Activated gamma-delta T cell treated with Interleukin-2 at 50 U/mL for 16 hours (primary cell): ENCODE results near the gene APBB2.

Experiments
- DNase-seq: peaks from one replicate; pipeline ENCODE4 v3.0.0-alpha.2; 2020

The APBB2 gene

DNA sequence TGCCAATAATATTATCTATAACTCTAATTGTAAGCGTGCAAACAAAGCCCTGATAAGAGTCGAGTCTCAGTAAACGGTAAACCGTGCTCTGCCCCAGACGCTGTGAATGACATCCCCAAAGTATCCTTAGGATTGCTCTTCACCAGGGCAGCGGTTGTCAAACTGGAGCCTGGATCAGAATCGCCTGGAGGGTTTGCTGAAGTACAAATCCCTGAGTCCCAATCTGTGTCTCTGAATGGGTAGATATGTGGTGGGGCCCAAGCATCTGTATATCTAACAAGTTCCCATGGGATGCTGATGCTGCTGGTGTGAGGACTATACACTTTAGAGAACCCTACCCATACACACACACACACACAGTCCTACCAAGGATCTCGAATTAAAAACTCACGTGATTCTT lies 813 bp upstream of the APBB2 start:
- no peak for DNase-seq

DNA sequence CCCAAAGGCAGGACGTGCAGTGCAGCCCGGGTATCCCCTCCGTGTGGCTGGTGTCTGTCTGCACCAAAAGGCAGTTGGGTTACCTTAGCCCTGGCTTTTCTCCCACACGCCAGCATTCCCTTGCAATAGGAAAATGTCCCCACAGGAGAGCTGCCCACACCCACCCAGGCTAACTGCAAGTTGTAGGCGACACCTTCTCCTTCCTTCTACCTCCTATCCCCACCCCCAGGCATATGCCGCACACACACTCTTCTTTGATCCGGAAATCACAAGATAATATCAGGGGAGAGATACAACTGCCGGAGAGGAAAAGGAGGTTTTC lies 444 bp upstream of the APBB2 start:
- no peak for DNase-seq

DNA sequence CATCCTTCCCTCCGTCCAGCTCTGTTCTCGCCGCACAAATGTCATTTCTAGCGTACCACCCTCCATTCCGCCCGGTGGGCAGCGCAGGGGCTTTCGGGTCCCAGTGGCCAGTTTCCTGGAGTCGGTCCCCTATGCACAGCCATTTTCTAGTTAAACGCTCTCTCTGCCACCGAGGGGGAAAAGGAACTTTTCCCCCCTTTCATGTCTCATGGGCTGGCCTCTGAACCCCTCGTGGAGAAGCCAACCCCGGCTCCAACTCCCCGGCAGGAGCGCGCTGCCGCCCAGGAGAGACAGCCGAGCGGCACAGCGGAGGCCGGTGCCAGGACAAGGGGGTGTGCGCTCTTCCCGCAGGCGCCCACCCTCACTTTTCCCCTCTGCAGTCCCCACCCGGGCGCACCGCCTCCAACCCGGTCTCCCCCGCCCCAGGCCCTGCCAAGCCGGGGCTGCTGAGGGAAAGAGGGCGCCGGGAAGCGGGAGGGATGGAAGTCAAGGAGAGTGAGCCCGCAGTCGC lies 662 bp downstream of the APBB2 start:
- no peak for DNase-seq

DNA sequence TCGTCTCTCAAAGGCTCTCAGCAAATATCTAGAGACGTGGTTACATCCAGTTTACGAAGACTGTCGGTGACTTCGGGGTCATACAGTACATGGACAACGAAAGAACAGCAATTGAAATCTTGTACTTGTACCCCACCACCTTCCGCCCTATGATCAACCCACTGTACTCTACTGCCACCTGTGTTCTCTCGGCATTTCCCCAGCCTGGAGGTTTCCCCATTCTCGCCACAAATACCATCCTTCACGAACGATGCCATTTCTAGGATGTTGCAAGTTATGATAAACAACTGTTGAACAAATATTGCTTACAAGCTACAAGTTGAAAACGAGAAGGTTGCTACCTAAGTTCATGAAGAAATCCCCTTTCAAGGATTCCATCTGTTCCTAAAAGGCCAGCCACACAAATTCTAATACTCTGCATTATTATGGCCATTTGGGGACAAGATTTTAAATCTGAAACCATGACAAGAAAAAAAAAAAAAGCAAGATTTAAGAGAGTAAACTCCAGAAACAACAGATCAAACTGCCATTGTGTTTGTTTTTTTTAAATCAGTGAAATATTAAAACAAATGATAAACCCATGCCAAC lies 1.6 kb downstream of the APBB2 start:
- no peak for DNase-seq

DNA sequence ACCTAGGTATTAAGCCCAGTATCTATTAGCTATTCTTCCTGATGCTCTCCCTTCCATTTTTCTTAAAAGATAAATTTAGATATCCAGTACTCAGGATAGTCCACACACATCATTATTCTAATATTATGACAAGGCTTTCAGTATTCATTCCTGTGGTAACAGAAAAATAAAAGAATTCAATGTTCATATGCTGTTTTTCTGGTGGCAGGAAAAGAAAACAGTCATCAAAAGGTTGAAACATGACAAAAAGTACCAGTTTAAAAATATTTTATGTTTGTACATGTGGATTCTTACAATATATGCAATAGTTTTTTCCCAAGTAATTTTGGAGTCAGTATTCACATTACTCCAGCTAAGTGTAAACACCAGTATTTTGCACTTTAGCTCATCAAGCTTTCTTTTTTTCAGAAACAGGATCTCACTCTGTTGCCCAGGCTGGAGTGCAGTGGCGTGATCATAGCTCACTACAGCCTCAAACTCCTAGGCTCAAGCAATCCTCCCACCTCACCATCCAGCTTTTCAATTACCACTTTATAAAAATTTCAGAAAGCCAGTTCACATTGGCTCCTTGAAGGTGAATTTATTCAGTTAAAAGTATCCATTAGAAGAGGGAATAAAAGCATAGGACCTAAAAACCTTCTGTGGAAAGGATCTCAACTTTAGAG lies 2.3 kb downstream of the APBB2 start:
- no peak for DNase-seq

DNA sequence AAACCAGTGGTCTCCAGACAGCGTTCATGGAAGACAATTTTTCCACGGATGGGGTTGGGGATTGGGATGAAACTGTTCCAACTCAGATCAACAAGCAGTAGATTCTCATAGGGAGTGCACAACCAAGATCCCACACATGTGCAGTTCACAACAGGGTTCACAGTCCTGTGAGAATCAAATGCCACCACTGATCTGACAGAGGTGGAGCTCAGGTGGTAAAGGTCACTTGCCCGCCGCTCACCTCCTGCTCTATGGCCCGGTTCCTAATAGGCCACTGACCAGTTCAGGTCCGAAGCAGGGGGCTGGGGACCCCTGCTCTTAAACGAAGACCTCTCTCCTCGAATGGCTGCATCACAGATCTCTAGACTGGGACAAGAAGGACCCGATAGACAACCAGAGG lies 4.4 kb downstream of the APBB2 start:
- DNase-seq, result no peak

DNA sequence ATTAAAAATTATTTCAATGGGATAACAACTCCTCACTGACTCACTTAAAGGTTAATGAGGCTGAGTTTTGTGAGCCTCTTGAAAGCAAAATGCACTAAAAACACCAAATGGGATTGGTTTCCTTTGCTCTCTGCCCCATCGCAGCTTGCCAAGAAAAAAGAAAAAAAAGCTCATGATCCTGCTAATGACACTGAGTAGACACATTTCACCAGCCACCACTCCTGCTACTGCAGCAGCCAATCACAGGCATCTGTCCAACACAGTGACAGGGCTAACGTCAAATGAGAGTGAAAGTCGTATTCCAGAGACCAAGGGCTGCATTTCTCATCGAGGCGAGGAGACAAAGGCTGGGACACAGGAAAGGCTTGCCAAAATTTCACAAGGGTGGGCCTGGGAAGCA lies 5.2 kb downstream of the APBB2 start:
- no peak for DNase-seq

DNA sequence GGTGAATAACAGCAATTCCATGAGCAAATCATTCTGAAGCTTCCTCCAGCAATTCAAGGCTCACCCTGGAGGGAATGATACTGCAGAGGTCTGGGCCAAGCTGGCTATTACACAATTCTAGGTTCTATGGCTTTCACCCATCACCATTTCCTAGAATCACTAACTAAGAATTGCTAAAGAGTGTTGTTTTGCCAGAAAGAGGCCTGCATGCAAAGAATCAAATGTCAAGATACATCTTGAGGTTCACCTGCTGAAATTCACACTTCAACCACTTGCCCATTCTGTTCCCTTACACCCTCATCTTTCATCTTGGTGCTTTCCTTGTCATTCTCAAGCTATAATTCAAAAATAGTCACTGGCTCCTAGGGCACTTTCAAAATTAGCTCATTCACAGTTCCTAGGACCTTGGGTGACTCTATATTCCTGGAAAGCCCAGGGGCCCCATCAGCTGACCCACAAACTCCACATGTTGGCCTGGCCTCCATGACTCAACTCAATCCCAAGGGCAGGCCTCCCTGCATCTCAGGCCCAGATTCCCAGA lies 7.0 kb downstream of the APBB2 start:
- no peak for DNase-seq

DNA sequence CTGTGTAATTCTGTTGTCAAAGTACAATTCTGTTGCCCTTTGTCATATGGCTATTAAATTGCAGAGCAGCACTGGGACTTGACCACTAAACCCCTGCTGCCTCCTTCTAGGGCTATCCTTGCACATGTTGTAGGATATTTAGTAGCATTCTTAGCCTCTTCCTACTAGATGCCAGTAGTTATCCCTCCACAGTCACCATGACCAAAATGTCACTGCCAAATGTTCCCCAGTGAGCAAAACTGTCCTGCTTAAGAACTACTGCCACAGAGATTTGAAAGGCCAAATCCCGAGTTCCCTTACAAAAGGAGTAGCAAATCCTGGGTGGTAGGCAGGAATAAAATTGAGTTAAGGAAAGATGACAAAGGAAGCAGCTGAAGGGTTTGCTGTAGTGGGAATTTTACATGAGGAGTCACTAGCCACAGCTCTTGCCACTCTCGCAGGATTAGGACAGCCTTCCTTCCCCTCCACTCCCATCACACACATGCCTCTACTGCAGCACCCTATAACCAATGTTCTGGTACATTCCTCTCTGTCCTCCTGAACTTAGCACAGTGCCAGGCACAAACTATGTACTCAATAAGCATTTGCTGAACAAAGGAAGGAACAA lies 8.4 kb downstream of the APBB2 start:
- no peak for DNase-seq

DNA sequence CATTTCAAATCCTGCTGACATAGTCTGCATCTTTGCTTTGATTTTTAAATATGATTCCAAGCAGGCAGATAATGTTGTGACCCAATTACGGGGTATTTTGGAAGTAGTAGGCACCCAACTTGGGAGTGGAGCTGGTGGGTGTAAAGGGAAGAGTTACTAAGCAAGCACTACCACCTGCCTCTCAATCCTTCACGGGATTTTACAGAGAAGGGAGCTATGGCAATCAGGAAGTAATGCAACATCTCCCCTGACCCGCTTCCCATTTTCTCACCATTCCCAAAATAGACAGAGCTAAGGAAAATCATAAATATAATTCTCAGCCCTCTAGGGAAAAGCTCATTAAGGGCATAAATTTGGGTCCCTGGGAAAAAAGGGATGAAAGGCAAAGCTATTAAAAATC lies 9.2 kb downstream of the APBB2 start:
- DNase-seq, result no peak

DNA sequence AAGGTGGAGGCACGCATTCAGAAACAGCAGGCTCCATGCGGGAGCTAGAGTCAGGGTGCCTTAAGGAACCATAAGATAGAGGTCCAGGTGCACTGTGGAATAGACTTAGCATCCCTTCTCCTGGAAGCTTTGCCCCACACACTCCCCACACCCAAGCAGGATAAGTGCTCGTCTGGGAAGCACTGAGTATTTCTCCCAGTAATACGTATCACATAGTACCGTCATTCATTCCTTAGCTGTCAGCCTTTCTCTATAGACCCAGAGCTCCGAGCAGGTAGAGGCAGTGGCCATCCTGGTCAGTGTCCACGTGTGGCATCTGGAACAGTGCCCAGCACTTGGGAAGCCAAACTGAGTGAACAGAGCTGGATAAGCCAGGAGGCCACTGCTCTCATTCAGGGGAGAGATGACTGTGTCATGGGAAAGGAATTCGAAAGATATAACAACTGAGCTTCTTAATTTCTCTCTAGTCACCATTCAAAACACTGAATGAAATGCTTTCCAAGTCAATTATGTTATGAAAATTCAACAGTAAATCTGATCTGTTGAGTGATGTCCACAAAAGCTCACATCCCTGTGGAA lies 9.9 kb downstream of the APBB2 start:
- DNase-seq, result no peak

DNA sequence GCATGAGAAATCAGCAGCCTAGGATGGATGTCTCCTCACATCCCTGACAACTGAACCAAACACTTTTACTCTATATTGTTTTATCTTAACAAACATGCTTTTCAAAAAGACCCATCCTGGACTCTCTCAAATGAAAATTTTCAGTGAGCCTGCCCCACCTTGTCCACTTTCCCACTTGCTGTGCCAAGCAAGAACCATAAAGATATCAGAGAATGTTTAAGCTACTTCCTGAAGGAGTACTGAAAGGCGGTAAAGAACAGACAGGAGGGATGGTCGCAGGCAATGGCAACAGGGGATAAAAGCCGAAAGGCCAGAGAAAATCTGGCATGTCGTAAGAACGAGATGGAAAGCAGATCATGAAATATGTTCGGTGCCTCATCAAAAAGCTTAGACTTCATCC lies 10.5 kb downstream of the APBB2 start:
- DNase-seq, result no peak

DNA sequence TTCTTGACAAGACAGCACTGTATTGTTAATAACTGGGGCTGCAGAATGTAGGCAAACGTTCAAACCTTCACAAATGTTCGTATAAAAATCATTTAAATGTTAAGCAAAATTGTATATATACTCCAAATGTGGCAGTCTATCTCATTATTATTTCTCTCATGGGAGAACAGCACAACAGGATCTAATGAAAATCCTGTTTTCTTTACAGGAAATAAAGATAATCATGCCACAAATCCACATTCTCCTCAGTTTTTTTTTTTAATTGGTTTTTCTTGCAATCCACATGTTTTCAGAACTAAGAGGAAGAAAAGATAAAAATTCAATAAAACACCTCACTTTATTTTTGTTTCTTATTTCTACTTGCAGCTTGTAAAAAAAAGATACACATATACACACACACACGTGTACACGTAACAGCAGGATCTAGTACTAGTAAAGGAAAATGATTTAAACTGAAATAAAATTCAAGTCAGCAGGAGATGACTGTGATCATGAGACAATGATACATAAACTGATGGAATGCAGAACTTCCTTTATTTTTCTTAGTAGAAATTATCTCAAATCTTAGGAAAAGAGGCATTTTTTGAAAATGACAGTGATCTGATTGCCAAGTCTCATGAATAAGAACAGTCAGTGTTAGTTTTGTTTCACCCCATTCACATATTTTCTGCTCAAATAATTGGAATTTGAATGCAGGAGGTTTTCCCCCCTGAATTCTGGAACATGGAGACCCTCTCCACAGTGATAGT lies 11.3 kb downstream of the APBB2 start:
- DNase-seq, result no peak

DNA sequence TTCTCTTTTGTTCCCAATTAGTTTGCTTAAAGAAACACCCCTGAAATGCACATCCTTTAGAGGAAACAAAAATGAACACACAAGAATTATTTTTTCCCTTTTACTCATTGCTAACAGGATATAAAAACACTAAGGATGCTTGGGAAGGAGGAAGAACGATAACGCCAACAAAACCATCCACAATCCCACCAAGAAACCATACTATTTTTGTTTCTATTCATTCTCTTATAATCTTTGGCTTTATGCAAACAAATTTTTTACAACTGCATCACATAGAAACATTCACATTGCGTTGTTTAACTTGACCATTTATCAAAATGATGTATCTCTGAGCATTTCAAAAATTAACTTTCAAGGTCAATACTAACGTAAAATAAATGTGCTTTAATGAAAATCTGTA lies 12.0 kb downstream of the APBB2 start:
- no peak for DNase-seq

DNA sequence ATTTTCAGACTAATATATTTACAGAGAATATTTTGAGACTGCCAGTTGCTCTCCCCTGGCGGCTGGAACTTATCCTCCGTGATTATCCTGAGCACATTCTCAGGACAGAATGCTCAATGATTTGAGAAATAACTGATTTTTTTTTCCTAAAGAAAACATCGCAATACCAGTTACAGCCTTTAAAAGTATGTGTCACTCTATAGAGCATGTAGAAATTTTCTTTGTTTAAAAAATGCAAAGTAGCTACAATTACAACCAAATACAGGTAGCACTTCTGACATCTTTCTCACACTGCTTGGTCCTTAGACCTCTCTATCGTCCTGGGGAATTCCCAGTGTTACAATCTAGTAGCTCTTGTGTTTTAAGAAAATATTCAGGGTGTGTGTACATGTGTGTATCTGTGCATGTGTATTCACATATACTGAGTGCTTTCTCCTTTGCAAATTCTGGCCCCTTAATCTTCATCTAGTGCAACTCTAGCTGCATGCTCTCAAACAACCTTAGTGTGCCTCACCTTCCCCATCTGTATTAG lies 13.8 kb downstream of the APBB2 start:
- DNase-seq, result no peak

DNA sequence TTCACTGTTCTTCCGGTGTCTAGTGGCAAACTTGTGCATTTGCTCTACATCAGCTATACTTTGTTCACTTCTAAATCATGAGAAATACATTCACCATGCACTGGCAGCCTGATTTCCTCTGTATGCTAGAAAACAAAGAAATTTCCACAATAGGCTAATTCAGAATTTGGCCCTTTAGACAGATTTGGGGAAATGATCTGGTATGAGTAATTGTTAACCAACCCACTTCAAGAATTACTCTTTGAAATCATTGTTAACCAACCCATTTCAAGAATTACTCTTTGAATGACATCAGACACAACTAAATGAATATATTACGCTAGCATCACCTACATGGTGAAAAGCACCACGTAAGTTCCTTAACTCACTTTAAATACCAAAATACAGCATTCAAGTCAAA lies 14.6 kb downstream of the APBB2 start:
- no peak for DNase-seq

DNA sequence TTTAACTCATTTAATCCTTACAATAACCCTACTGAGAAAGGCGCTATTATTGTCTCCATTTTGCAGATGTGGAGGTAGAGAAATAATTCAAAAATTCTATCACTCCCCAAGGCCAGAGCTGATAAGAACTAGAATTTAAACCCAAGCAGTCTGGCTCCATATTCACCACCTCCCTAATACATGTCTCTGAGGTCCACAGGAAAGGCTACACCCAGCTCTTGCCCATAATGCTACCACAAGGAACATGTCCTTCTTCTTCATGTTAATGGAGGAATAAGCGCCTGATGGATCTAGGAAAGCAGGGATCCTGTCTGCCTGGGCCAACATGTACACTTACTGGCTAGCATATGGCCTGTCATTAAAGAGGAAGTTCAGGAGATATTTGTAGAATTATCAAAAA lies 16.3 kb downstream of the APBB2 start:
- no peak for DNase-seq

DNA sequence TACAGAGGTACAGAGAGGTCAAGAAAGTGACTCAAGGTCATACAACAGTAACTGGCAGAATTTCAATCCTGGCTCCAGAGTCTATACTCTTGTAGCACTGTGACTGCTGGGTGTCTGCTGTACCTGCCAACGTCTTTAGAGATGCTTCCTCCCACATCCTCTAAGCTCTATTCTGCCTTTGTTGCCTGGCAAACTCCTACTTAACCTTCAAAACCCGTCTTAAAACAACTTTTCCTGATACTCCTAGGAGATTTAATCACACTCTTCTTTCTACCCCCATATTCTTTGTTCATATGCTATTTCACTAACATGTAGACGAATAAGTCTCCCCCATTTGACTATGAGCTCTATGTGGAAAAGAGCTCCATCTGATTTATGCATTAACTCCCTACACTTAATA lies 16.8 kb downstream of the APBB2 start:
- no peak for DNase-seq

DNA sequence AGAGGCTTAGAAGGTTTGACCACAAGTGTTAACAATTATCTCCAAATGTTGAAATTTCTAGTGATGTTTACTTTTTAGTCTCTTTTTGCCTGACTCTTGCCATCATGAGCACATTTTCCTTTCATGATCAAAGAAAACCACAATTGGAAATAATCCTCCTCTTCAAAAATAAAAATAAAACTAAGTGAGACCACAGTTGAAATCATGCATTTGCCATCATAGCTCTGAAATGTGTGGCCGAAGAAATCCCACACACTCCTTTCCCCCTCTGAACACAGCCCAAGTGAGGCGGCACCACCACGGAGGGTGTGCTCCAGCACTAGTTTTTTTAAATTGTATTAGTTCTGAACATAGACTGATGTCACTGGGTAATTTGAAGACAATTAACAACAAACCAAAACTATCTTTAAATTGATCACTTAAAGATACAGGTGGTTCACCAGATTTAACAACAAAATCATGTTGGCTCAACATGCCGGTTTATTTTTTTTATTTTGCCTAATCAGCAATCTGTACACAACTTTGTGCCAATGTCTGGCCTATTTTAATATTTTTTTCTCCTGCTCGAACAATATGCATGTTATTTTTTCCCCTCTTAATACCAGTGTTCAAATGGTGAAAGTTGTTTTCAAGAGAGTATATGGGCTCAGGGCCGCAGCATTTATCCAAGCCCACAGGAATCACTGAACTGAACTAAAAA lies 17.6 kb downstream of the APBB2 start:
- no peak for DNase-seq

DNA sequence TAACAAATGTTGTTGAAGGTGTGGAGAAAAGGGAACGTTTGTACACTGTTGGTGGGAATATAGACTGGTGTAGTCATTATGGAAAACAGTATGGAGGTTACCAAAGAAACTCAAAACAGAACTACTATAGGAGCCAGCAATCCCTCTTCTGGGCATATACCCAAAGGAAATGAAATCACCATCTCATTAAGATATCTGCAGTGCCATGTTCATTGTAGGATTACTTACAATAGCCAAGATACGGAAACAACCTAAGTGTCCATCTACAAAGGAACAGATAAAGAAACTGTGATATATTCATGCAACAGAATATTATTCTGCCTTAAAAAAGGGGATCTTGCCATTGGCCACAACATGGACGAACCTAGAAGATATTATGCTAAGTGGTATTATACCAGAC lies 22.2 kb downstream of the APBB2 start:
- DNase-seq, result no peak

DNA sequence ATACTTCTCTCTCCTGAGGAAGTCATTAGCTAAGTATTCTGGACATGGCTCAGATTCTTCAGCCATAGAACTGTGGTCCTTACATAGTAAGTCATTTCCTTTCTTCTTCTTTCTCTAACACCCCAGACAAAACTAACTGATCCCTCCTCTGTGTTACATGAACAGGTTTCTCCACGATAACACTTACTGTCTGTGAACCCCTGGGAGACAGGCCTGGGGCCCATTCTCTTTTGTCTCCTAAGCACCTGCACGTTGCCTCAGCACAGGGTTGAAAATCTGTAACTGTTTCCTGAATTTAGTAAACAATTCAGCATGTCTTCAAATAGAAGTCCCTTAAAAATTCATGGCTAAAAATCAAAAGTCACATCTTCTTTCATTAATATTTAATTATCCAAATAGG lies 24.7 kb downstream of the APBB2 start:
- no peak for DNase-seq

DNA sequence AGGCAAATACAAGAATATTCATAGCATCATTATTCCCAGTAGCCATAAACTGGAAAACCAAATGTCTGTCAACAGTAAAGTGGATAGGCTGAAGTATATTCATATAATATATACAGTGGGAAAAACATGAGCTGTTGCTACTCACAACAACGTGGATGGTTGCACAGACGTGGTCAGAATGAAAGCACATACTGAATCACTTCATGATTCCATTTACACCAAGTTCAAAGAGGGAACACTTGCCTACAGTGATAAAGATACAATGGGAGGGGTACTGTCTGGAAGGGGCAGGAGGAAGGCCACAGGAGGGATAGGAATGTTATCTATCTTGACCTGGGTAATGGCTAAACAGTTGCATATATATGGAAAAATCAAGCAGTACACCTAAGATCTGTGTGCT lies 25.3 kb downstream of the APBB2 start:
- no peak for DNase-seq
